Cardiac septum (tissue), 1 donor: ENCODE data around the gene ZBTB17. TPM values are rescaled to one million over a fixed set of nuclear protein-coding genes. Genes with fewer than 3 reads are reported as not detected.
A peak's percentile ranks its signal among the peaks of the same experiment; 100 is the strongest.
"Not testable (repeated sequence)": the region's sequence is repeated elsewhere in the genome, so short reads cannot be mapped to it uniquely, and the experiment has no call there.

Experiments
- DNase-seq: peaks from one replicate; pipeline ENCODE4 v3.0.0-alpha.2; 2020; ENCODE audit warnings: low spot score
- intact Hi-C: fragments of 100-400 bp; cut with DNase I; formaldehyde crosslinking; loops from one replicate; pipeline ENCODE4 v1.14.0; 2022
- total RNA-seq: library from RNA; stranded (reverse); fragmentation: NEBNext Ultra II Directional; extraction: Animal tissue kit (Norgen Biotek cat#: 25700); gene quantifications from one replicate; pipeline ENCODE4 v1.2.1, GENCODE V29; 2021
- donor health status: DM: no; HTN: no; CAD: no.

The ZBTB17 gene
- total RNA-seq, 1 donor from 2014 or later, result 24.9 TPM

DNA sequence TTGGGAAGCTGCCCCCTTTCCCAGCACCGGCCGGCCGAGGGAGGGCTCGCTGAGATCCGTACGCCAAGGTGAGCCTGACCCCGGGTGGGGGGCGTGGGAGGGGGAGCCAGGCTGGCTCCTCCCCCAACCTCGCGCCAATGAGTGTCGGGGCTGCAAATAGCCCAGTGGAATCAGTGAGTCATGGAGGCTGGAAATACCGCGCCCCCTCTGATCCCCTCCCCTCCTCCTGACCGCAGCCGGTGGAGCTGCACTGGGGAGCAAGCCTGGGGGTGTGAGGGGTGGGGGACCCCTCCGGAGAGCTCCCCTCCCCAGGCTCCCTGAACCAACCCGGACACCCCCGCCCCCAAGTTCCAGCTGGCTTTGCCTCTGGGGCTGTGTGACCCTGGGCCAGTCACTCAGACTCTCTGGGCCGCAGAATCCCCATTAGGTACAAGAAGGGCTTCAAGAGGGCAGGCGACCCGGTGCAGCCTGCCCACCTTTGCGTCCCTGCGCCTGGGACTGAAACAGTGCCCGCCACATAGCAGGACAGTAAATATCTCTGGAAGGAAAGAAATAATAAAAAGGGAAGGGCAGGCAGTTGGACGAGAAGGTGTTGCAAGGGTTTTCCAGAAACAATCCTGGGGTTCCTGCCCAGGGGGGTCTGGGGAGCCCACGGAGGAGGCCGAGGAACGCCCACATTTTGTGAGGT lies 37.5 kb upstream of the ZBTB17 start:
- intact Hi-C loops, result loop anchor here (5.0 kb wide), 1 partner anchor 169 kb away; no protein-coding TSS in a partner anchor

GRCh38 chr1:16012590-16013219 lies 36.8 kb upstream of the ZBTB17 start:
- peak; percentile 87 for DNase-seq
- intact Hi-C loops, result loop anchor here (5.0 kb wide), 1 partner anchor 170 kb away; no protein-coding TSS in a partner anchor

More for the DNA sequence above, 37.5 kb upstream of the ZBTB17 start:
- DNase-seq, result peak; percentile 88

- DNase-seq, result no peak
- intact Hi-C loops, result loop anchor here (5.0 kb wide), 1 partner anchor 170 kb away; no protein-coding TSS in a partner anchor
These were observed 36.2 kb upstream of the ZBTB17 start for GRCh38 chr1:16011936-16012589.

DNA sequence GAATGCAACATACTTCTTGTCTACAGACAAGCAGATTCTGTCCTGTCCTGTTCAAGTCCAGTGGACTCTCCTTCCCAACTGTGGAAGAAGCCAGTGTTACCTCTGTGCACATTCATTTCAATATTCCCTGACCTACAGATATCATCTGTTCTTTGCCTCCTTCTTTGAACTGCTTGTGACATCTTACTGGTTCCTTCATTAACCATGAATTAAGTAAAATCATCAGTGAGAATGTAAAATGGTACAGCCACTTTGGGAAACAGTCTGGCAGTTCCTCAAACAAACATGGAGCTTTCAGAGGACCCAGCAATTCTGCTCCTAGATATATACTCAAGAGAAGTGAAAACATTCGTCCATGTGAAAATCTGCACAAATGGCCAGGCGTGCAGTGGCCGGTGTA lies 34.9 kb upstream of the ZBTB17 start:
- DNase-seq, result no peak
- intact Hi-C loops, result loop anchor here (5.0 kb wide), 1 partner anchor 171 kb away; no protein-coding TSS in a partner anchor

DNA sequence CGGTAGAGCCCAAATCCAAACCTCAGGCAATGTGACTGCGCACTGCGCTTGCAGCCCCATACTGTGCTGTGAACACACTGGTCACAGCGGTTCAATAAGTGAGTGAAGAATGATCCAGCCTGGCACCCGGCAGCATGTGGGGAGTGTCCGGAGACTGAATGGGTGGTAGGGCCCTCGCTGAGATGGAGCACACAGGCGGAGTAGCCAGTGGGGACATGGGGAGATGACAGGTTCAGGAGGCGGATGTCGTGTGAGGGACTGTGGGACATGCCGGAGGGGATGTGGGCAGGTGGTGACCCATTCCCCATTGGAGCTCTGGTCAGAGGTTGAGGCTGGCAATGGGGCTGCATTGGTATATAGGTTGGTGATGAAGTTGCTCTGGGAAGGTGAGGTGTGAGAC lies 33.8 kb upstream of the ZBTB17 start:
- DNase-seq, result no peak
- intact Hi-C loops, result loop anchor here (1.0 to 5.0 kb wide), 3 partner anchors 23 to 173 kb away; no protein-coding TSS in a partner anchor

GRCh38 chr1:16009030-16009460 lies 33.1 kb upstream of the ZBTB17 start:
- intact Hi-C loops, result loop anchor here (1.0 kb wide), 2 partner anchors 23 to 47 kb away; no protein-coding TSS in a partner anchor
- no peak for DNase-seq

DNA sequence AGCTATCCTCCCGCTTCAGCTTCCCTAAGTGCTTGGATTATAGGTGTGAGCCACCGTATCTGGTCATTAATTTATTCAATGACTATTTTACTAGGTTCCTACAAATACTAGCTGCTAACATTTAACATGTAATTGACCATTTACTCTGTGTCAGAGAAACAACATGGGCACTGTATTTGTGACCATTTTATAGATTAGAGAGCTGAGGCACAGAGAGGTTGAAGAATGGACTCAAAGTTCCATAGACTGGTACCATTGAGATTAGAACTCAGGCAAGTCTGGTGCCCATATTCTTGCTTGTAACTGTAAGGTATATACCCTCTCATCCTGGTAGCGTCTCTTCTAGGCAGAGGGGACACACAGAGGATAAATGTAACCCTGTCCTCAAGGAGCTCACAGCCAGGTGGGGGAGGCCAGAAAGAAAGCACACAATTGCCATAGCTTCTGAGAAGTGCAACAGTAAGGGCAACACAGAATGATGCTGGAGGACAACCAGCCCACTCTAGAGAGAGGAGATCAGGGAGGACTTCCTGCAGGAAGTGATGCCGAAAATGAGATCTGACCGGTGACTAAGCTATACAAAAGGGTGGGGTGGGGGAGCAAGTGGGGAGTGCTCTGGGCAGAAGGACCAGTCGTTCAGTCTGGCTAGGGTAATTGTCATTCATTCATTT lies 31.9 kb upstream of the ZBTB17 start:
- DNase-seq, result no peak

GRCh38 chr1:16006552-16007485 lies 30.9 kb upstream of the ZBTB17 start:
- no peak for DNase-seq

More for the DNA sequence above, 31.9 kb upstream of the ZBTB17 start:
- intact Hi-C loops, result no loop called here

DNA sequence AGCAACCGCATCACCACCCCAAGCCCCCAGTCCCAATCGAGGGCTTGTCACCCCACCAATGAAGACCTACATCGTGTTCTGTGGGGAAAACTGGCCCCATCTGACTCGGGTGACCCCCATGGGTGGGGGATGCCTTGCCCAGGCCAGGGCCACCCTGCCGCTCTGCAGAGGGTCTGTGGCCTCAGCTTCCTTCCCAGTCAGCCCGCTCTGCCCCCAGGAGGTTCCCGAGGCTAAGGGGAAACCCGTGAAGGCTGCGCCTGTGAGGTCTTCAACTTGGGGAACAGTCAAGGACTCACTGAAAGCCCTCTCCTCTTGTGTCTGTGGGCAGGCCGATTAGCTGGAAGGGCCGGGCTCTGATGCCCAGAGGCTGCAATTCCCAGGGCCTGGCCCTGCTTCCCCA lies 30.1 kb upstream of the ZBTB17 start:
- intact Hi-C loops, result no loop called here
- DNase-seq, result no peak

More at GRCh38 chr1:16006552-16007485, 30.9 kb upstream of the ZBTB17 start:
- intact Hi-C loops, result no loop called here

DNA sequence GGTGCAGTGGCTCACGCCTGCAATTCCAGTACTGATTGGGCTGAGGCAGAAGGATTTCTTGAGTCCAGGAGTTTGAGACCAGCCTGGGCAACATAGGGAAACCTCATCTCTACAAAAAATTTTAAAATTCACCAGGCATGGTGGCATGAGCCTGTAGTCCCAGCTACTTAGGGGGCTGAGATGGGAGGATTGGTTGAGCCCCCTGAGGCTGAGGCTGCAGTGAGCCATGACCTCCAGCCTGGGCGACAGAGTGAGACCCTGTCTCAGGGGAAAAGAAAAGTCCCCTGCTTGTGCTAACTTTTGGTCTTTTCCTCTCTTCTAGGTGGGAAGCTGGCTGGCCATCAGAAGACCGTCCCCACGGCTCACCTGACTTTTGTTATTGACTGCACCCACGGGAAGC lies 29.7 kb upstream of the ZBTB17 start:
- intact Hi-C loops, result no loop called here
- DNase-seq, result no peak

- intact Hi-C loops, result not testable (repeated sequence)
These were observed 25.4 kb upstream of the ZBTB17 start for GRCh38 chr1:16001274-16001673.

GRCh38 chr1:15998929-15999328 lies 23.0 kb upstream of the ZBTB17 start:
- intact Hi-C loops, result no loop called here
- no peak for DNase-seq

More at GRCh38 chr1:16001274-16001673, 25.4 kb upstream of the ZBTB17 start:
- DNase-seq, result not testable (repeated sequence)

DNA sequence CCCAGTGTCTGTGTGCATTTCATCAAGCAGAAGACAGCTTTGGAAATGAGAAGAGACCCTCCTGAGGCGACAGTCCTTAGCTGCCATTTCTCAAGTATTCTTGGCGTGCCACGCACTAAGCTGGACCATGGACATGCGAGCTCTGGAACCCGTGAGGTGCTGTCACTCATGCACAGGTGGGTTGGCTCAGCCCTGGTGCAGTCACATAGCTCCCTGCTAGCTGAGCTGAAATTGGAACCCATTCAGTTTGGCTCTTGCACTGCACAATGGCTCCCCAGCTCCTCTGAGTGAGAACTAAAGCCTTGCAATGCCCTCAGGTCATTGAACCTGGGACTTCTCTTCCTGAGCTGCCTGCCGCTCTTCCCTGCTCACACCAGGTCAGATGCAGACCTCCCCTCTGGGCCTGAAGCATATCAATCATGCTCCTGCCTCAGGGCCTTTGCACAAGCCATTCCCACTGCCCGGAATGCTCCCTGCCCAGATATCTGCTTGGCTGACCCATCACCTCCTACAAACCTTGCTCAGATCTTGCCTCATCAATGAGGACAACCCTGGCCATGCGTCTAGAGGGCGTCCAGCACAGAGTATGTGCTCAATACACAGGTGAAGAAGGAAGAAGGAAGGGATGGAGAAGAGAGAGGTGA lies 21.9 kb upstream of the ZBTB17 start:
- intact Hi-C loops, result no loop called here
- DNase-seq, result no peak

DNA sequence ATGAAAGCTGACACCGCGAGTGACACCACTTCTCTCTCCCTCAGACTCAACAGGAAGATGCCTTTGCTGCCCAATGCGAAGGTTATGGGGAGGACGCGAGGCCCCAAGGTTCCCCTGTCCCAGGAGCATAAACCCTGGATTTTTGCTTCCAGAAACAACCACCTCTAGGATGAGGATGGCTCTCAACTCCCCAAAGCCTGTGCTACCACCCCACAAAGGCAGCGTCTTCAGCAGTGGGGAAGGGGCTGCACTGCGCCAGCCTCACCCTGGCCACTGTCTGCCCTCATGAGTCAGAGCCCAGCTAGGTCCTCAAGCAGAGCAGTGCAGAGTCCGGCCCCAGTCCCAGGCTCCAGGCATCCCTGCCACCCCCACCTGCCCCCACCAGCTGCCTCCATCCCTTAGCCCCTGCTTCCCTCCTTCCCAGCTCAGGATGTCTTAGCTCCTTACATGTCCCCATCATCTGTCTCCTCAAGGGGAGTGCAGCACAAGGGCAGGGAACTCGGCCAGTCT lies 21.2 kb upstream of the ZBTB17 start:
- intact Hi-C loops, result no loop called here
- no peak for DNase-seq

GRCh38 chr1:15994590-15995351 lies 18.9 kb upstream of the ZBTB17 start:
- intact Hi-C loops, result loop anchor here (5.0 kb wide), 1 partner anchor 177 kb away; no protein-coding TSS in a partner anchor
- DNase-seq, result no peak

GRCh38 chr1:15994081-15994480 lies 18.2 kb upstream of the ZBTB17 start:
- DNase-seq, result no peak
- intact Hi-C loops, result loop anchor here (5.0 kb wide), 1 partner anchor 177 kb away; no protein-coding TSS in a partner anchor

- no peak for DNase-seq
- intact Hi-C loops, result loop anchor here (5.0 kb wide), 1 partner anchor 176 kb away; no protein-coding TSS in a partner anchor
These were observed 17.8 kb upstream of the ZBTB17 start for GRCh38 chr1:15993666-15994065.
